ENCODE measurements around the gene SEMA7A. TPM values are rescaled to one million over a fixed set of nuclear protein-coding genes. Genes with fewer than 3 reads are reported as not detected.

SEMA7A gene
- total and polyA plus RNA-seq, 2 of the 4 experiments (the other 2 are of a cell fraction), result 30.5 to 87.3 TPM

DNA sequence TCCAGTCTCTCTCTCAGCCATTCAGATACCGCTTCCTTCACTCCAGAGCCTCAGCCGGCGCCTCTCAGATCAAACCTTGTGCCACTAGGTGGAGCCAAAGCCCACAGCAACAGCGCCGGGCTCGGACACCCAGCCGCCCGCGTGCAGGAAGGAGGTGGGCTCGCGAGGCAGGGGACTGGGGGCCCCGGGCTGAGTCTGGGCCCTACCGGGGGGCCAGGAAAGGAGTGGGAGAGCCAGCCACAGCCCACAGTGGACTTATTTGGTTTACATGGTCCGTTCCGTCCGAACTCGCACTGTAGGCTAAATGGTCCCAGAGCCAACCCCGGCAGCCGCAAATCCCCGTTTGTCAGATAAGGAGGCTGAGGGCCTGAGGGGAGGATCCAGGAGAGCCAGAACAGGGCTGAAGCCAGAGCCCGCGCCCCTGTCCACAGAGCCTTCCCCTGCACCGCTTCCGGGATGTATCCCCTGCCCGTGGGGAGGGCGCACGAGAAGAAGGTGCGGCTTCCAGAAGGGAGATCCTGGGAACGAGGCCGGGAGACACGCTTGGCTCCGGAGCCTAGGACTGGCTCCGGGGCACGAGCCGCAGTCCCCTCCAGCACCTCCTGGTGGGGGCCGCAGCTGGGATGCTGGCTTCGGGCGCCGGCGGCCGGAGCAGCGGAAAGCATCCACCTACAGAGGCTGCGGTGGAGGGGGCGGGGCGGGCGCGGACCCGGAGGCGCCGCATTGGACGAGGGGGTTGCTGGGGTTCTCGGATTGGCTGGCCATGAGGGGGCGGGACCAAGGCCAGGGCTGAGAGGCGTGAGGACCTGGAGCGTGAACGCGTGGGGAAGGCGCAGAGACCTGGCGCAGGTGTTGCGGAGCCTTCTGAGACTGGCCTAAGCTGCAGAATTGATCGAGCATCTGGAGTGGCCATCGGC is 59.8 kb downstream of the SEMA7A start:
- Histone ChIP-seq H3K4me2 (ENCODE audit: low read depth, low read length) (peak overlapping the region; percentile 100), H4K8ac (ENCODE audit: low read depth in 2 of 2, low read length in 2 of 2) (no peak overlapping the region), H3K9ac (ENCODE audit: low read depth, low read length) (peak overlapping the region; percentile 6; the same call in 1 of the 2 replicates), H3K9me1 (ENCODE audit: insufficient read depth, low read length) (no peaks in the 10 kb centered on the region), H3K27me3 (ENCODE audit: control insufficient read depth, insufficient read depth, low read length) (peaks cover 31% of the 10 kb centered on the region), H2AFZ (replicated peaks; ENCODE audit: low read length, poor library complexity) (peak overlapping the region; percentile 95), H3K18ac (ENCODE audit: low read depth, low read length) (no peak overlapping the region), H3K4me3 (ENCODE audit: insufficient read depth, low read depth, low read length) (peak overlapping the region; percentile 78), H3K9me3 (ENCODE audit: control insufficient read depth, insufficient read depth, low read length) (no peaks in the 10 kb centered on the region), H3K79me1 (ENCODE audit: low read depth in 1 of 2, low read length in 2 of 2) (no peaks in the 10 kb centered on the region), H4K5ac (ENCODE audit: low read depth, low read length) (no peak overlapping the region), H2BK120ac (ENCODE audit: low read depth, low read length) (no peak overlapping the region), H2AK9ac (replicated peaks; ENCODE audit: low read depth, low read length, poor library complexity) (peak overlapping the region; percentile 84), H2BK5ac (ENCODE audit: low read depth, low read length, poor library complexity, severe bottlenecking) (no peak overlapping the region), H3K4ac (ENCODE audit: low read depth, low read length) (no peak overlapping the region), H3K56ac (ENCODE audit: extremely low read depth, insufficient read depth, low read length) (no peak overlapping the region), H4K91ac (ENCODE audit: insufficient read depth, low read depth, low read length) (no peak overlapping the region), H3K27ac (ENCODE audit: insufficient read depth, low read length) (no peak overlapping the region; the same call in 1 of the 2 replicates), H3K23ac (ENCODE audit: low read depth, low read length) (no peak overlapping the region), H2BK15ac (ENCODE audit: low read depth, low read length) (no peak overlapping the region), H2BK20ac (ENCODE audit: low read depth, low read length) (no peak overlapping the region), H3K36me3 (ENCODE audit: control insufficient read depth, insufficient read depth, low read length) (no peaks in the 10 kb centered on the region), H2AK5ac (ENCODE audit: low read depth, low read length) (no peak overlapping the region), H4K20me1 (ENCODE audit: insufficient read depth, low read length) (no peaks in the 10 kb centered on the region; the same call in 1 of the 2 replicates), H3K4me1 (ENCODE audit: control insufficient read depth, insufficient read depth, low read length) (peaks cover 4% of the 10 kb centered on the region; the same call in 1 of the 2 replicates), H3K14ac (replicated peaks; ENCODE audit: low read depth, low read length) (no peak overlapping the region)
- peak; percentile 72 for DNase-seq
- no TSS peak for BruUV-seq (replicated peaks)
- peak; percentile 95 for ATAC-seq (ENCODE audit: low read depth)
- POLR2A ChIA-PET (ENCODE audit: unreplicated experiment), result no interaction called here
- intact Hi-C loops (cut with micrococcal nuclease) (loop anchor here (1.0 to 10.0 kb wide), 5 partner anchors 65 to 581 kb away; partner anchors contain the start of gene RPP25), in situ Hi-C loops (cut with MboI; ENCODE audit: low sequenced_read_pairs) (loop anchor here (5.0 to 10.0 kb wide), 2 partner anchors 248 to 401 kb away; no protein-coding TSS in a partner anchor), dilution Hi-C loops (cut with HindIII; ENCODE audit: low sequenced_read_pairs, unreplicated experiment) (no loop called here)
- 2% methylated on average over 24 of the region's 62 CpGs; no CpG with 5 or more reads in 1 of the 2 experiments for WGBS, 2 experiments (ENCODE audit: extremely low coverage in 2 of 2, insufficient read length in 1 of 2)
- CTCF ChIA-PET, result interaction anchor here (0.8 to 1.3 kb wide), 2 partner anchors 65 to 68 kb away, joined by 3 read pairs; no protein-coding TSS in a partner anchor
- 0 out of 2 replicates have a peak, but pooled peaks have one; percentile 9 for TF ChIP-seq BHLHE40 (IDR thresholded peaks at IDR 0.05; ENCODE audit: low read depth, low read length)
- TF ChIP-seq CEBPB (IDR thresholded peaks at IDR 0.05; ENCODE audit: low read depth, low read length), result no peak
- no peak for TF ChIP-seq RCOR1 (IDR thresholded peaks at IDR 0.05; ENCODE audit: insufficient replicate concordance, low read length)
- no peak for TF ChIP-seq NFE2L2 (IDR thresholded peaks at IDR 0.05; ENCODE audit: low read depth, low read length)
- TF ChIP-seq POLR2A (IDR thresholded peaks at IDR 0.05; ENCODE audit: low read depth, low read length), result peak; percentile 30; the same call in 1 of the 2 replicates
- peak; percentile 93 for TF ChIP-seq RAD21 (IDR thresholded peaks at IDR 0.05; ENCODE audit: low read length)
- peak; percentile 67 for TF ChIP-seq SMC3 (IDR thresholded peaks at IDR 0.05; ENCODE audit: low read depth, low read length)
- peak; percentile 71 for TF ChIP-seq RFX5 (IDR thresholded peaks at IDR 0.05; ENCODE audit: low read depth, low read length)
- TF ChIP-seq, protein P1, sequence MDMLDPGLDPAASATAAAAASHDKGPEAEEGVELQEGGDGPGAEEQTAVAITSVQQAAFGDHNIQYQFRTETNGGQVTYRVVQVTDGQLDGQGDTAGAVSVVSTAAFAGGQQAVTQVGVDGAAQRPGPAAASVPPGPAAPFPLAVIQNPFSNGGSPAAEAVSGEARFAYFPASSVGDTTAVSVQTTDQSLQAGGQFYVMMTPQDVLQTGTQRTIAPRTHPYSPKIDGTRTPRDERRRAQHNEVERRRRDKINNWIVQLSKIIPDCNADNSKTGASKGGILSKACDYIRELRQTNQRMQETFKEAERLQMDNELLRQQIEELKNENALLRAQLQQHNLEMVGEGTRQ (IDR thresholded peaks at IDR 0.05; ENCODE audit: low read depth, low read length), result no peak
- no peak for TF ChIP-seq FOS (IDR thresholded peaks at IDR 0.05; ENCODE audit: low read depth, low read length)
- no peak for TF ChIP-seq MAZ (IDR thresholded peaks at IDR 0.05; ENCODE audit: borderline replicate concordance, low read depth, low read length)
- TF ChIP-seq MAFK (IDR thresholded peaks at IDR 0.05; ENCODE audit: low read depth, low read length), result no peak
- TF ChIP-seq, protein P2, sequence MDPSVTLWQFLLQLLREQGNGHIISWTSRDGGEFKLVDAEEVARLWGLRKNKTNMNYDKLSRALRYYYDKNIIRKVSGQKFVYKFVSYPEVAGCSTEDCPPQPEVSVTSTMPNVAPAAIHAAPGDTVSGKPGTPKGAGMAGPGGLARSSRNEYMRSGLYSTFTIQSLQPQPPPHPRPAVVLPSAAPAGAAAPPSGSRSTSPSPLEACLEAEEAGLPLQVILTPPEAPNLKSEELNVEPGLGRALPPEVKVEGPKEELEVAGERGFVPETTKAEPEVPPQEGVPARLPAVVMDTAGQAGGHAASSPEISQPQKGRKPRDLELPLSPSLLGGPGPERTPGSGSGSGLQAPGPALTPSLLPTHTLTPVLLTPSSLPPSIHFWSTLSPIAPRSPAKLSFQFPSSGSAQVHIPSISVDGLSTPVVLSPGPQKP (IDR thresholded peaks at IDR 0.05; ENCODE audit: borderline replicate concordance, low read depth, low read length), result no peak
